ENCODE data around the gene CDCP1. TPM values are rescaled to one million over a fixed set of nuclear protein-coding genes. Genes with fewer than 3 reads are reported as not detected.

Gene CDCP1
- total and polyA plus RNA-seq, 10 donors = 0.15 to 3.6 (median 2.1) TPM

DNA sequence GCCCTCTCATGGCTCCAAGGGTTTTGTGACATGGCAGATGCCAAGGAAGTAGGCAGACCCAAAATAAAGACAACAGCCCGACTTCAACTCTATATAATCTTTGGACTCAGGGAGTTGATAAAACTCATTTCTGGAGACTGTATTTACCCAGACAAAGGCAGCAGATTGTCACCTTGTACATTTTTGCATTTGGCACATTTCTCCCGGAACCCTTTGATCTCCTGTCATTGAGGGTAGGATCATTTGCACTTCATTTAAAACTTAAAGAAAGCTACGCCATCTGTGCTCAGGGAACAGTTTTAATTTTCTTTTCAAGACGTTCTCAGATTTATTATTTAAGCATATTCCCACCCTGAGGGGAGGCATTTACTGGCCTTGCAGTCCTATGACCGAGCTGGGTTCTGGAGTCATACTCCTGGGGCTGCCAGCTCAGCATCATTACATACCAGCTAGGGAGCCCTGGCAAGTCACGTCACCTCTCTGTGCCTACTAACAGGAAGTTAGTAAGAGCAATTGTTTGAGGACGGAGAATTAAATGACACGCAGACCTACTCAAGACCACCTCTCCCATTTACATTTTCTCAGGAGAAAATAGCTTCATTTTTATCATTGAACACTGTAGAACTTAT, 5.9 kb downstream of the CDCP1 start:
- Histone ChIP-seq H3K4me3 (no peak overlapping the region), H3K4me1 (peaks cover 1 to 15% (median 4%) of the 10 kb centered on the region in 6 donors), H3K27me3 (replicated peaks in 1 of 7) (peaks cover 0 to 21% (median 4%) of the 10 kb centered on the region in 7 donors), H3K9me3 (no peaks in the 10 kb centered on the region), H3K27ac (no peak overlapping the region), H3K36me3 (no peaks in the 10 kb centered on the region)
- TF ChIP-seq POLR2A (IDR thresholded peaks at IDR 0.05) = no peak
- no peak for TF ChIP-seq CTCF (IDR thresholded peaks at IDR 0.05 in 8 of 11, conservative IDR thresholded peaks at IDR 0.05 in 3 of 11)
- TF ChIP-seq POLR2AphosphoS5 (IDR thresholded peaks at IDR 0.05) = no peak
- WGBS, 5 donors = 61 to 76% (median 67%) methylated on average over 8 of the region's 8 CpGs
- no peak for DNase-seq
- intact Hi-C loops (cut with DNase I; ENCODE audit: low total_unique reads) = no loop called here

DNA sequence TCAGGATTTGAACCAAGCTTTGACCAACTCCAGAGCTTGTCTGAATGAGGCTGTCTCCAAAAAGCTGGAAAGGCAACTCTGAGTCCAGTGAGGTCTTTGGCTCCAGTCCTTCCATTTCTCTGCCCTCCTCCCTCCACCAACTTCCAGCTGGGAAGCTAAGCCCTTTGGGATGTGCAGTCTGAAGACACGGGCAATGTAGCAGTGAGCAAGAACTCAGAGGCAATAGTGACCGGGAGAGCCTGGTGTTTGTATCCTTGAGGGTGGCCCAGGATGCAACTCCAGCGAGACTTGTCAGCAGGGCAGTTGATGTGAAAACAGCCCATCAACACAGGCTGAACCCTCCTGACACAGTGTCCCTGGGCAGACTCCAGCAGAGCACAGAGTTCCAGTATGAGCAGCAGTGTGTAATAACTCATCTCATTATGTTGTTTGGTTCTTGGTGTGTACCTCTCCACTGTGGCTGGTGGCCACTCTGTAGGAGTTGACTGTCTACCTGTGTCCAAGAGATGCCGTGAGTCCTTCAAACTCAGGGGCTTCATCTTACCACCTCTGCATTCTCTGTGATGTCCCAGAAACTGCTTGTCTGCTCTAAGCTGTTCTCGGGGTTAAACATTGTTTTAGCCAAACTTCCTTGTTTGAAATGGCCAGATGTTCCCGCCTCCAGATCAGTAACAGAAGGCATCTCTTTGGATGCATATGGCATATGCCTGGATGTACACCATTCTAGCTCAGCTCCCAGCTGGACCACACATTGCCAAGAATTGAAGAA, 6.6 kb downstream of the CDCP1 start:
- peaks cover 0 to 14% (median 0%) of the 10 kb centered on the region in 7 donors for H3K27me3 ChIP-seq (replicated peaks in 1 of 7)
- no peak overlapping the region for H3K4me3 ChIP-seq
- H3K4me1 ChIP-seq = peaks cover 0 to 13% (median 0%) of the 10 kb centered on the region in 6 donors
- H3K36me3 ChIP-seq = no peaks in the 10 kb centered on the region
- no peak for DNase-seq
- TF ChIP-seq POLR2A (IDR thresholded peaks at IDR 0.05) = no peak
- no peak for TF ChIP-seq CTCF (IDR thresholded peaks at IDR 0.05 in 8 of 11, conservative IDR thresholded peaks at IDR 0.05 in 3 of 11)
- TF ChIP-seq POLR2AphosphoS5 (IDR thresholded peaks at IDR 0.05) = no peak
- no peaks in the 10 kb centered on the region for H3K9me3 ChIP-seq
- WGBS, 5 donors = 65 to 92% (median 81%) methylated on average over 6 of the region's 6 CpGs
- intact Hi-C loops (cut with DNase I; ENCODE audit: low total_unique reads) = no loop called here
- H3K27ac ChIP-seq = peak overlapping the region in 3 of 8 donors; percentile 24 to 49 (median 26)

DNA sequence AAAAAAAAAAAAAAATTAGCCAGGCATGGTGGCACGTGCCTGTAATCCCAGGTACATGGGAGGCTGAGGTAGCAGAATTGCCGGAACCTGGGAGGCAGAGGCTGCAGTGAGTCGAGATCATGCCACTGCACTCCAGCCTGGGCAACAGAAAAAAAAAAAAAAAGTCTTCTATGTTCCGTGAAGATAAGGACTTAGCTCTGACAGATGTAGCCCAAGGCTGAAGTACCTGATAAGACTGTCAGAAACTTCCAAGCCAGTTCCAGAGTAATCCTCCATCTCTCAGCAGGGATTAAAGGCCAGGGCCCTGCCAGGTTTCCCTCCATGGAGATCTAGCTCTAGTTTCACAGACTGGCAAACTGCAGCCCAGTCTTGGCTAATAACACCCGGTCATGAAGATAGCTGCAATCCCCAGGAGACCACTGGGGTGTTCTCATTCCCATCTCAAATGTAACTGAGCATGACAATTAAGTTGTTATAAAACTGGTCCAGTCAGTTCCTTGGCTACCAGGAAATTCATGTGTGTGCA, 8.5 kb downstream of the CDCP1 start:
- Histone ChIP-seq H3K4me1 (peaks cover 0 to 8% (median 0%) of the 10 kb centered on the region in 6 donors), H3K9me3 (no peaks in the 10 kb centered on the region), H3K36me3 (no peaks in the 10 kb centered on the region), H3K27me3 (replicated peaks in 1 of 7) (peaks cover 0 to 9% (median 0%) of the 10 kb centered on the region in 7 donors), H3K4me3 (no peak overlapping the region), H3K27ac (no peak overlapping the region)
- intact Hi-C loops (cut with DNase I; ENCODE audit: low total_unique reads) = no loop called here
- DNase-seq = no peak
- WGBS, 5 donors = 72 to 91% (median 83%) methylated on average over 4 to 5 of the region's 5 CpGs
- TF ChIP-seq POLR2A (IDR thresholded peaks at IDR 0.05) = no peak
- no peak for TF ChIP-seq CTCF (IDR thresholded peaks at IDR 0.05 in 8 of 11, conservative IDR thresholded peaks at IDR 0.05 in 3 of 11)
- TF ChIP-seq POLR2AphosphoS5 (IDR thresholded peaks at IDR 0.05) = no peak

- no peak for TF ChIP-seq POLR2AphosphoS5 (IDR thresholded peaks at IDR 0.05)
- TF ChIP-seq CTCF (IDR thresholded peaks at IDR 0.05 in 8 of 11, conservative IDR thresholded peaks at IDR 0.05 in 3 of 11) = no peak
- no peak for TF ChIP-seq POLR2A (IDR thresholded peaks at IDR 0.05)
- Histone ChIP-seq H3K36me3 (no peaks in the 10 kb centered on the region), H3K27ac (peak overlapping the region in 1 of 8 donors; percentile 21), H3K9me3 (no peaks in the 10 kb centered on the region), H3K27me3 (replicated peaks in 1 of 7) (no peaks in the 10 kb centered on the region), H3K4me3 (no peak overlapping the region), H3K4me1 (peaks cover 0 to 8% (median 0%) of the 10 kb centered on the region in 6 donors)
- DNase-seq = no peak
- intact Hi-C loops (cut with DNase I; ENCODE audit: low total_unique reads) = no loop called here
- WGBS, 5 donors = 62 to 73% (median 69%) methylated on average over 1 of the region's 1 CpG
Measured at GRCh38 chr3:45135959-45136358, 10.2 kb downstream of the CDCP1 start.

Measured in spleen (tissue), 11 donors.